DOHH2 (cell line): ENCODE data around the gene NSMCE4A.

ENCODE experiments used
- H3F3A ChIP-seq: fragments of 200-600 bp; sonication (generic), shearing (Covaris generic); 2 replicates; pipeline ENCODE4 v1.6.0; 2016; ENCODE audit warnings: antibody characterized with exemption, mild to moderate bottlenecking; ENCODE audit not compliant: control insufficient read depth, insufficient read depth
- H3K27ac ChIP-seq: fragments of 200-600 bp; sonication (generic); 2 replicates; pipeline ENCODE4 v1.5.1; 2014; ENCODE audit warnings: low read depth, mild to moderate bottlenecking, low read length, moderate library complexity
- H3K27me3 ChIP-seq: fragments of 200-600 bp; sonication (generic); 2 replicates; pipeline ENCODE4 v1.6.1; 2014; ENCODE audit warnings: mild to moderate bottlenecking, low read length, mixed read lengths; ENCODE audit not compliant: control insufficient read depth
- H3K36me3 ChIP-seq: fragments of 200-600 bp; sonication (generic); 2 replicates; pipeline ENCODE4 v1.6.1; 2014; ENCODE audit warnings: mild to moderate bottlenecking, low read length, moderate library complexity, mixed read lengths; ENCODE audit not compliant: control insufficient read depth
- H3K4me1 ChIP-seq: fragments of 200-600 bp; sonication (generic); 2 replicates; pipeline ENCODE4 v1.6.1; 2014; ENCODE audit warnings: mild to moderate bottlenecking, low read length, mixed read lengths; ENCODE audit not compliant: control insufficient read depth
- H3K4me2 ChIP-seq: fragments of 200-600 bp; sonication (generic); 2 replicates; pipeline ENCODE4 v1.6.0; 2014; ENCODE audit warnings: mild to moderate bottlenecking, low read length, moderate library complexity
- H3K4me3 ChIP-seq: fragments of 200-600 bp; sonication (generic); 2 replicates; pipeline ENCODE4 v1.5.1; 2014; ENCODE audit warnings: mild to moderate bottlenecking, low read length, mixed read lengths
- H3K79me2 ChIP-seq: fragments of 200-600 bp; sonication (generic); 2 replicates; pipeline ENCODE4 v1.6.1; 2014; ENCODE audit warnings: mild to moderate bottlenecking, low read length, mixed read lengths; ENCODE audit not compliant: control insufficient read depth
- H3K9me2 ChIP-seq: fragments of 200-600 bp; sonication (generic); replicated peaks from 2 replicates; pipeline ENCODE4 v1.6.1; 2014; ENCODE audit warnings: mild to moderate bottlenecking, low read length, mixed read lengths; ENCODE audit not compliant: control insufficient read depth
- H3K9me3 ChIP-seq: fragments of 200-600 bp; sonication (generic); 2 replicates; pipeline ENCODE4 v1.6.1; 2014; ENCODE audit warnings: antibody characterized with exemption, low read length, mixed read lengths; ENCODE audit not compliant: control insufficient read depth, insufficient read depth
- H4K20me1 ChIP-seq: fragments of 200-600 bp; sonication (generic); 2 replicates; pipeline ENCODE4 v1.6.0; 2014; ENCODE audit warnings: low read depth, mild to moderate bottlenecking, antibody characterized with exemption, low read length, moderate library complexity; ENCODE audit not compliant: control insufficient read depth, insufficient read depth
- EZH2phosphoT487 ChIP-seq: fragments of 200-600 bp; sonication (generic); IDR thresholded peaks from 2 replicates; pipeline ENCODE4 v1.6.1; 2017; ENCODE audit warnings: borderline replicate concordance, mild to moderate bottlenecking, antibody characterized with exemption, low read length, moderate library complexity, mixed read lengths
- TF ChIP-seq, protein P1 (sequence below): fragments of 200-600 bp; sonication (generic); IDR thresholded peaks from one replicate; pipeline ENCODE4 v1.5.1; 2014; ENCODE audit warnings: antibody characterized with exemption, mild to moderate bottlenecking, low read depth, low read length; ENCODE audit not compliant: poor library complexity, severe bottlenecking

NSMCE4A gene

GRCh38 chr10:121956111-121957061 lies 18.6 kb downstream of the NSMCE4A start:
- H3K9me3 ChIP-seq = no peaks in the 10 kb centered on the region
- no peaks in the 10 kb centered on the region for H3K79me2 ChIP-seq
- no peak overlapping the region for H3K27ac ChIP-seq
- H4K20me1 ChIP-seq = no peaks in the 10 kb centered on the region
- H3K27me3 ChIP-seq = no peaks in the 10 kb centered on the region
- TF ChIP-seq EZH2phosphoT487 = no peak
- TF ChIP-seq, protein P1, sequence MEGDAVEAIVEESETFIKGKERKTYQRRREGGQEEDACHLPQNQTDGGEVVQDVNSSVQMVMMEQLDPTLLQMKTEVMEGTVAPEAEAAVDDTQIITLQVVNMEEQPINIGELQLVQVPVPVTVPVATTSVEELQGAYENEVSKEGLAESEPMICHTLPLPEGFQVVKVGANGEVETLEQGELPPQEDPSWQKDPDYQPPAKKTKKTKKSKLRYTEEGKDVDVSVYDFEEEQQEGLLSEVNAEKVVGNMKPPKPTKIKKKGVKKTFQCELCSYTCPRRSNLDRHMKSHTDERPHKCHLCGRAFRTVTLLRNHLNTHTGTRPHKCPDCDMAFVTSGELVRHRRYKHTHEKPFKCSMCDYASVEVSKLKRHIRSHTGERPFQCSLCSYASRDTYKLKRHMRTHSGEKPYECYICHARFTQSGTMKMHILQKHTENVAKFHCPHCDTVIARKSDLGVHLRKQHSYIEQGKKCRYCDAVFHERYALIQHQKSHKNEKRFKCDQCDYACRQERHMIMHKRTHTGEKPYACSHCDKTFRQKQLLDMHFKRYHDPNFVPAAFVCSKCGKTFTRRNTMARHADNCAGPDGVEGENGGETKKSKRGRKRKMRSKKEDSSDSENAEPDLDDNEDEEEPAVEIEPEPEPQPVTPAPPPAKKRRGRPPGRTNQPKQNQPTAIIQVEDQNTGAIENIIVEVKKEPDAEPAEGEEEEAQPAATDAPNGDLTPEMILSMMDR = no peak
- H3K36me3 ChIP-seq = peaks cover 44% of the 10 kb centered on the region
- no peaks in the 10 kb centered on the region for H3K4me1 ChIP-seq
- no peak overlapping the region for H3K4me3 ChIP-seq
- H3K4me2 ChIP-seq = no peak overlapping the region
- H3F3A ChIP-seq = no peaks in the 10 kb centered on the region; the same call in 1 of the 2 replicates
- no peaks in the 10 kb centered on the region for H3K9me2 ChIP-seq

- Histone ChIP-seq H3K36me3 (peaks cover 14% of the 10 kb centered on the region), H3K27ac (no peak overlapping the region), H3F3A (peaks cover 3% of the 10 kb centered on the region), H3K9me3 (no peaks in the 10 kb centered on the region), H3K4me1 (no peaks in the 10 kb centered on the region), H4K20me1 (no peaks in the 10 kb centered on the region), H3K4me3 (no peak overlapping the region), H3K27me3 (no peaks in the 10 kb centered on the region), H3K9me2 (no peaks in the 10 kb centered on the region), H3K79me2 (no peaks in the 10 kb centered on the region), H3K4me2 (no peak overlapping the region)
- TF ChIP-seq, protein P1 = no peak
- no peak for TF ChIP-seq EZH2phosphoT487
Measured at GRCh38 chr10:121952226-121952625, 22.8 kb downstream of the NSMCE4A start.

DNA sequence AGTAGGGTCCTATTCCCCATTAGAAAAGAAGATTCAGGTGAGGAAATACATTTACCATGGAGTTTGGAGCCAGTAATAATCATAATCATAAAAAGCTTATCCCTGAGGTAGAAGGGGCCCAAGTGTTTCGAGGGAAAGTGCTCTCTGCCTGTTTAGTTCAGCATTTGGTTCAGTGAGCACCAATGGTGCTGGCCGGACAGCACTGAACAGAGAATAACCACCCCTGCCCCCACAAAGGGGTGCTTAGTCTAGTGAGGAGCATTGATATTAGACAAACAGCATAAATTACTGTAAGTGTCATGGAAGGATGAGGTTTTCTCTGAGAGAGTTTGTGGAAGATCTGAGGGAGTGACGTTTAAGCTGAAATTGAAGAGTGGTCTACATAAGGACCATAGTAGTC lies 25.6 kb downstream of the NSMCE4A start:
- Histone ChIP-seq H3K4me2 (no peak overlapping the region), H3K27me3 (no peaks in the 10 kb centered on the region), H3K79me2 (no peaks in the 10 kb centered on the region), H3K27ac (no peak overlapping the region), H3K9me3 (no peaks in the 10 kb centered on the region), H3K4me3 (no peak overlapping the region), H3F3A (peaks cover 3% of the 10 kb centered on the region), H4K20me1 (no peaks in the 10 kb centered on the region), H3K36me3 (no peaks in the 10 kb centered on the region), H3K4me1 (no peaks in the 10 kb centered on the region), H3K9me2 (no peaks in the 10 kb centered on the region)
- TF ChIP-seq, protein P1 = no peak
- TF ChIP-seq EZH2phosphoT487 = no peak
